ENCODE data around the gene MRPL52. TPM values are rescaled to one million over a fixed set of nuclear protein-coding genes. Genes with fewer than 3 reads are reported as not detected.

MRPL52 gene
- total RNA-seq, 2 donors from 2014 or later: 192 to 204 TPM

DNA sequence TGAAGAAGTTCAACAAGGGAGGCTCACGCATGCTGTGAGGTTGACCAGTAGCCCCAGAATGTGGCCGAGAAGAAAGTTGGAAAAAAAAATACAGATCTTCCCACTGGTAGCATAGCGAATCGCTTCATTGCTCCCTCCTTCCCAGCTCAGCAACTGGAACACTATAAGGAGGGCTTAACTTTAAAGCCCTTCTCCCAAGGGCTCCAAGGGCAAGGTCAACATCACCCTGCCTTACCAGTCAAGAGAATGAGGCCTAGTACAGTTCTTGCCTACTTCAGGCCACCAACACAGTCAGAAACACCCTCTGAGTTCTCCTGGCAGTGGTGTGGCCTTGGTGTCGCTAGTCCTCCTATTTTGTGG is 48.8 kb upstream of the MRPL52 start:
- Mint-ChIP-seq H3K27ac (peak overlapping the region; percentile 22), H3K36me3 (ENCODE audit: low read depth) (peaks cover 3% of the 10 kb centered on the region), H3K4me3 (no peak overlapping the region), H3K4me1 (peaks cover 11% of the 10 kb centered on the region), H3K9me3 (no peaks in the 10 kb centered on the region), H3K27me3 (ENCODE audit: insufficient read depth) (no peaks in the 10 kb centered on the region)
- no peak for TF ChIP-seq CTCF (conservative IDR thresholded peaks at IDR 0.05)
- H3K27me3 ChIP-seq (ENCODE audit: control insufficient read depth, insufficient read depth, low read length, poor library complexity, severe bottlenecking): no peaks in the 10 kb centered on the region
- DNase-seq: no peak
- 89 to 100% methylated on average over 3 to 5 of the region's 5 CpGs for WGBS, 2 experiments (ENCODE audit: insufficient coverage in 1 of 2, insufficient read length in 1 of 2)
- H3K9ac ChIP-seq (ENCODE audit: extremely low read depth, low read length, poor library complexity, severe bottlenecking): no peak overlapping the region
- H3K4me1 ChIP-seq (ENCODE audit: control insufficient read depth, insufficient read depth, low read length): peaks cover 8% of the 10 kb centered on the region
- no peak overlapping the region for H3K4me3 ChIP-seq (ENCODE audit: low read length)
- H3K27ac ChIP-seq (ENCODE audit: low read depth, low read length): no peak overlapping the region
- H3K9me3 ChIP-seq (ENCODE audit: control insufficient read depth, low read length): no peaks in the 10 kb centered on the region
- no peaks in the 10 kb centered on the region for H3K36me3 ChIP-seq (ENCODE audit: control insufficient read depth, insufficient read depth, low read length)

DNA sequence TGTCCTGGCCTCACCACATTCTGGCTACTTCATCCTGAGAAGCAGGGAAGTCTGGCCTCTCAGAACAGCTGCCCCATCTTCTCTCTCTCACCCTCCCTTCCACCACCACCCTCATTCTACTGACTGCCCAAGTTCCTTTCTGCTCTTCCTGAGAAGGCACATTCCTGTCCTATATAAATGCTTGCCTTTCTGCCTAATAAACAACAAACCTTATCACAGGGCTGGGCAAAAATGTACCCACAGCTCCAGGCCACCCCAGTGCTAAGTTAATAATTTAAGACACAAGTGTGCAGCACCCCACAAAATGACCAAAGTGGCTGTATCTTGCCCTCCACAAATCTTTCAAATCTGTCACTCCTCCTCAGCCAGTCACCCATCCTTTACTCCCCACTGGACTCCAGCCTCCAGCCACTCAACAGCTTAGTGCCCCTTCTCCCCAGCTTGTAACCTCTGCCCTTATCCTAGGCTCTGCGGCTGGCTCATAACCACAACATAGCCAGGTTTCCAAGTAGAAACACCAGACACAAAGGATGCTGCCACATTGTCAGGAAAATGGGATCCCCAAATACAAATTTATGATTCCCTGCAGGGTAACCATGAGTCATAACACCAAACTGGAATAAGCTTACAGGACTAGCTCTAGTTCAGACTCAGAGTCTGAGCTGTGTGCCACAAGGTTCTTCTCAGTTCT is 48.2 kb upstream of the MRPL52 start:
- DNase-seq: no peak
- 0% methylated on average over 1 of the region's 1 CpG for WGBS, 2 experiments (ENCODE audit: insufficient coverage in 1 of 2, insufficient read length in 1 of 2)
- no peaks in the 10 kb centered on the region for H3K9me3 Mint-ChIP-seq
- H3K27ac Mint-ChIP-seq: peak overlapping the region; percentile 22
- Histone ChIP-seq H3K4me1 (ENCODE audit: control insufficient read depth, insufficient read depth, low read length) (peaks cover 8% of the 10 kb centered on the region), H3K27ac (ENCODE audit: low read depth, low read length) (no peak overlapping the region), H3K4me3 (ENCODE audit: low read length) (no peak overlapping the region), H3K9me3 (ENCODE audit: control insufficient read depth, low read length) (no peaks in the 10 kb centered on the region), H3K9ac (ENCODE audit: extremely low read depth, low read length, poor library complexity, severe bottlenecking) (no peak overlapping the region), H3K27me3 (ENCODE audit: control insufficient read depth, insufficient read depth, low read length, poor library complexity, severe bottlenecking) (no peaks in the 10 kb centered on the region), H3K36me3 (ENCODE audit: control insufficient read depth, insufficient read depth, low read length) (no peaks in the 10 kb centered on the region)
- H3K36me3 Mint-ChIP-seq (ENCODE audit: low read depth): no peaks in the 10 kb centered on the region
- H3K27me3 Mint-ChIP-seq (ENCODE audit: insufficient read depth): no peaks in the 10 kb centered on the region
- H3K4me1 Mint-ChIP-seq: peaks cover 11% of the 10 kb centered on the region
- TF ChIP-seq CTCF (conservative IDR thresholded peaks at IDR 0.05): no peak
- no peak overlapping the region for H3K4me3 Mint-ChIP-seq

- H3K27me3 ChIP-seq (ENCODE audit: control insufficient read depth, insufficient read depth, low read length, poor library complexity, severe bottlenecking): no peaks in the 10 kb centered on the region
- no peak for TF ChIP-seq CTCF (conservative IDR thresholded peaks at IDR 0.05)
- H3K9me3 ChIP-seq (ENCODE audit: control insufficient read depth, low read length): no peaks in the 10 kb centered on the region
- no peaks in the 10 kb centered on the region for H3K4me1 ChIP-seq (ENCODE audit: control insufficient read depth, insufficient read depth, low read length)
- no peak overlapping the region for H3K27ac Mint-ChIP-seq
- H3K36me3 ChIP-seq (ENCODE audit: control insufficient read depth, insufficient read depth, low read length): no peaks in the 10 kb centered on the region
- no peaks in the 10 kb centered on the region for H3K4me1 Mint-ChIP-seq
- 96 to 100% methylated on average over 1 to 4 of the region's 4 CpGs for WGBS, 2 experiments (ENCODE audit: insufficient coverage in 1 of 2, insufficient read length in 1 of 2)
- no peaks in the 10 kb centered on the region for H3K9me3 Mint-ChIP-seq
- no peaks in the 10 kb centered on the region for H3K36me3 Mint-ChIP-seq (ENCODE audit: low read depth)
- H3K27ac ChIP-seq (ENCODE audit: low read depth, low read length): no peak overlapping the region
- no peaks in the 10 kb centered on the region for H3K27me3 Mint-ChIP-seq (ENCODE audit: insufficient read depth)
- no peak overlapping the region for H3K4me3 Mint-ChIP-seq
- DNase-seq: no peak
- H3K9ac ChIP-seq (ENCODE audit: extremely low read depth, low read length, poor library complexity, severe bottlenecking): no peak overlapping the region
- H3K4me3 ChIP-seq (ENCODE audit: low read length): no peak overlapping the region
Measured at GRCh38 chr14:22786685-22787084, 43.0 kb upstream of the MRPL52 start.
